Trophoblast cell (in vitro differentiated cells and primary cell): Measurements from ENCODE around the gene ITPKB.

Experiments used
- DNase-seq, 2 donors: peaks; one replicate each; pipeline ENCODE4 v3.0.0-alpha.2; 2016
- H2AFZ ChIP-seq: 2 replicates; pipeline ENCODE4 v1.6.1; 2013; ENCODE audit warnings: low read length, moderate library complexity, mild to moderate bottlenecking; ENCODE audit not compliant: insufficient read depth, poor library complexity
- H2AK5ac ChIP-seq: 2 replicates; pipeline ENCODE4 v1.6.1; 2013; ENCODE audit warnings: mild to moderate bottlenecking, low read length
- H2BK120ac ChIP-seq: 2 replicates; pipeline ENCODE4 v1.6.1; 2013; ENCODE audit warnings: low read length, mild to moderate bottlenecking, moderate library complexity; ENCODE audit not compliant: insufficient read depth, poor library complexity
- H2BK12ac ChIP-seq: 2 replicates; pipeline ENCODE4 v1.6.1; 2013; ENCODE audit warnings: mild to moderate bottlenecking, low read length, moderate library complexity
- H2BK5ac ChIP-seq: 2 replicates; pipeline ENCODE4 v1.6.1; 2013; ENCODE audit warnings: low read length, low read depth, moderate library complexity, mild to moderate bottlenecking; ENCODE audit not compliant: poor library complexity
- H3K14ac ChIP-seq: 2 replicates; pipeline ENCODE4 v1.6.1; 2013; ENCODE audit warnings: mild to moderate bottlenecking, low read length
- H3K18ac ChIP-seq: 2 replicates; pipeline ENCODE4 v1.6.1; 2013; ENCODE audit warnings: mild to moderate bottlenecking, low read length
- H3K23ac ChIP-seq: 2 replicates; pipeline ENCODE4 v1.6.1; 2013; ENCODE audit warnings: low read length
- H3K27ac ChIP-seq: 2 replicates; pipeline ENCODE4 v1.5.1; 2013; ENCODE audit warnings: low read depth, mild to moderate bottlenecking, inconsistent platforms, low read length, moderate library complexity
- H3K27me3 ChIP-seq: 2 replicates; pipeline ENCODE4 v1.6.1; 2013; ENCODE audit warnings: inconsistent platforms, mild to moderate bottlenecking, low read length, moderate library complexity; ENCODE audit not compliant: insufficient read depth
- H3K36me3 ChIP-seq, 2 experiments: 1 replicate in 1 of 2; 2 replicates in 1 of 2; pipeline ENCODE4 v1.6.1; 2013; ENCODE audit warnings: low read length in 2 of 2, mild to moderate bottlenecking in 2 of 2, moderate library complexity in 1 of 2; ENCODE audit not compliant: insufficient read depth in 2 of 2, control insufficient read depth in 1 of 2
- H3K4ac ChIP-seq: 2 replicates; pipeline ENCODE4 v1.6.1; 2013; ENCODE audit warnings: low read depth, mild to moderate bottlenecking, low read length, moderate library complexity
- H3K4me1 ChIP-seq, 2 experiments: 1 replicate in 1 of 2; 2 replicates in 1 of 2; pipeline ENCODE4 v1.6.1; 2013; ENCODE audit warnings: low read length in 2 of 2, mild to moderate bottlenecking in 2 of 2, moderate library complexity in 1 of 2; ENCODE audit not compliant: insufficient read depth in 2 of 2, control insufficient read depth in 1 of 2
- H3K4me2 ChIP-seq: 2 replicates; pipeline ENCODE4 v1.6.1; 2013; ENCODE audit warnings: inconsistent platforms, mild to moderate bottlenecking, low read length, moderate library complexity
- H3K4me3 ChIP-seq: 2 replicates; pipeline ENCODE4 v1.5.1; 2013; ENCODE audit warnings: mild to moderate bottlenecking, low read depth, low read length, inconsistent platforms
- H3K79me1 ChIP-seq: one replicate; pipeline ENCODE4 v1.6.1; 2013; ENCODE audit warnings: low read length
- H3K79me2 ChIP-seq: 2 replicates; pipeline ENCODE4 v1.6.1; 2013; ENCODE audit warnings: low read length, mild to moderate bottlenecking; ENCODE audit not compliant: control insufficient read depth, insufficient read depth, poor library complexity
- H3K9ac ChIP-seq: 2 replicates; pipeline ENCODE4 v1.6.1; 2013; ENCODE audit warnings: mild to moderate bottlenecking, low read length
- H3K9me3 ChIP-seq: 2 replicates; pipeline ENCODE4 v1.6.1; 2013; ENCODE audit warnings: low read depth, mild to moderate bottlenecking, control low read depth, inconsistent platforms, low read length; ENCODE audit not compliant: insufficient read depth
- H4K12ac ChIP-seq: 2 replicates; pipeline ENCODE4 v1.6.1; 2013; ENCODE audit warnings: low read depth, mild to moderate bottlenecking, low read length, moderate library complexity
- H4K8ac ChIP-seq: 2 replicates; pipeline ENCODE4 v1.6.1; 2013; ENCODE audit warnings: low read depth, mild to moderate bottlenecking, low read length, moderate library complexity
- H4K91ac ChIP-seq: one replicate; pipeline ENCODE4 v1.6.1; 2013; ENCODE audit warnings: low read depth, mild to moderate bottlenecking, low read length, moderate library complexity
- WGBS: extraction: QIAGEN DNeasy Blood & Tissue Kit; methylation state at CpG from one replicate; pipeline ENCODE4 v1.1.7; 2013; ENCODE audit warnings: missing lambda C conversion rate; ENCODE audit not compliant: insufficient read length, insufficient coverage; ENCODE audit errors: extremely low coverage; 5-methylcytosine and 5-hydroxymethylcytosine counted together

Gene ITPKB

GRCh38 chr1:226586650-226587422, 152.2 kb downstream of the ITPKB start:
- no peak overlapping the region for H3K4ac ChIP-seq
- H3K9ac ChIP-seq, result no peak overlapping the region
- no peaks in the 10 kb centered on the region for H3K79me1 ChIP-seq
- no peaks in the 10 kb centered on the region for H3K27me3 ChIP-seq
- H4K12ac ChIP-seq, result no peak overlapping the region
- no peak overlapping the region for H4K8ac ChIP-seq
- H2AK5ac ChIP-seq, result no peak overlapping the region
- H3K4me3 ChIP-seq, result no peak overlapping the region
- no peak overlapping the region for H2BK12ac ChIP-seq
- H3K4me1 ChIP-seq, result no peaks in the 10 kb centered on the region
- no peak for DNase-seq
- no peak overlapping the region for H2BK5ac ChIP-seq
- no CpG with 5 or more reads among the region's 16 CpGs for WGBS
- no peaks in the 10 kb centered on the region for H3K36me3 ChIP-seq
- H2BK120ac ChIP-seq, result no peak overlapping the region
- no peak overlapping the region for H3K18ac ChIP-seq
- H3K4me2 ChIP-seq, result no peak overlapping the region
- H3K79me2 ChIP-seq, result no peaks in the 10 kb centered on the region
- no peaks in the 10 kb centered on the region for H3K9me3 ChIP-seq
- no peak overlapping the region for H2AFZ ChIP-seq
- H3K27ac ChIP-seq, result no peak overlapping the region
- H3K14ac ChIP-seq, result no peak overlapping the region
- no peak overlapping the region for H4K91ac ChIP-seq
- no peak overlapping the region for H3K23ac ChIP-seq

GRCh38 chr1:226586116-226586515, 153.0 kb downstream of the ITPKB start:
- Histone ChIP-seq H3K4ac (no peak overlapping the region), H3K4me2 (no peak overlapping the region), H2BK5ac (no peak overlapping the region), H2AFZ (no peak overlapping the region), H3K23ac (no peak overlapping the region), H3K27ac (no peak overlapping the region), H4K8ac (no peak overlapping the region), H3K14ac (no peak overlapping the region), H2AK5ac (no peak overlapping the region), H3K9ac (no peak overlapping the region), H3K79me2 (no peaks in the 10 kb centered on the region), H3K18ac (no peak overlapping the region), H3K4me3 (peak overlapping the region; percentile 37), H3K9me3 (no peaks in the 10 kb centered on the region), H3K4me1 (no peaks in the 10 kb centered on the region), H4K91ac (no peak overlapping the region), H2BK12ac (no peak overlapping the region), H3K79me1 (no peaks in the 10 kb centered on the region), H4K12ac (no peak overlapping the region), H3K27me3 (no peaks in the 10 kb centered on the region), H3K36me3 (no peaks in the 10 kb centered on the region), H2BK120ac (no peak overlapping the region)
- no CpG with 5 or more reads among the region's 7 CpGs for WGBS
- no peak for DNase-seq

GRCh38 chr1:226584164-226584563, 154.9 kb downstream of the ITPKB start:
- no peak overlapping the region for H2AK5ac ChIP-seq
- no CpG with 5 or more reads among the region's 3 CpGs for WGBS
- H3K27ac ChIP-seq, result no peak overlapping the region
- no peaks in the 10 kb centered on the region for H3K4me1 ChIP-seq
- H4K12ac ChIP-seq, result no peak overlapping the region
- no peak overlapping the region for H2BK12ac ChIP-seq
- no peaks in the 10 kb centered on the region for H3K36me3 ChIP-seq
- H3K14ac ChIP-seq, result no peak overlapping the region
- DNase-seq, result no peak
- H4K8ac ChIP-seq, result no peak overlapping the region
- no peak overlapping the region for H2AFZ ChIP-seq
- H3K4me2 ChIP-seq, result no peak overlapping the region
- H3K23ac ChIP-seq, result no peak overlapping the region
- no peak overlapping the region for H3K18ac ChIP-seq
- H3K4me3 ChIP-seq, result no peak overlapping the region
- H4K91ac ChIP-seq, result no peak overlapping the region
- no peak overlapping the region for H3K4ac ChIP-seq
- H2BK120ac ChIP-seq, result no peak overlapping the region
- H3K79me2 ChIP-seq, result no peaks in the 10 kb centered on the region
- H3K9ac ChIP-seq, result no peak overlapping the region
- H3K9me3 ChIP-seq, result no peaks in the 10 kb centered on the region
- H2BK5ac ChIP-seq, result no peak overlapping the region
- no peaks in the 10 kb centered on the region for H3K79me1 ChIP-seq
- H3K27me3 ChIP-seq, result no peaks in the 10 kb centered on the region

GRCh38 chr1:226582966-226583365, 156.1 kb downstream of the ITPKB start:
- no peak overlapping the region for H3K4me3 ChIP-seq
- no peak overlapping the region for H3K4me2 ChIP-seq
- H3K4ac ChIP-seq, result no peak overlapping the region
- H2AK5ac ChIP-seq, result no peak overlapping the region
- no peak overlapping the region for H4K12ac ChIP-seq
- no peak for DNase-seq
- H3K79me1 ChIP-seq, result no peaks in the 10 kb centered on the region
- WGBS, result no CpG with 5 or more reads among the region's 3 CpGs
- H2AFZ ChIP-seq, result no peak overlapping the region
- no peak overlapping the region for H3K9ac ChIP-seq
- no peaks in the 10 kb centered on the region for H3K36me3 ChIP-seq
- H3K4me1 ChIP-seq, result no peaks in the 10 kb centered on the region
- H3K9me3 ChIP-seq, result no peaks in the 10 kb centered on the region
- no peak overlapping the region for H3K27ac ChIP-seq
- no peak overlapping the region for H2BK120ac ChIP-seq
- no peaks in the 10 kb centered on the region for H3K79me2 ChIP-seq
- H2BK5ac ChIP-seq, result no peak overlapping the region
- no peak overlapping the region for H3K14ac ChIP-seq
- H3K23ac ChIP-seq, result no peak overlapping the region
- H3K27me3 ChIP-seq, result no peaks in the 10 kb centered on the region
- H4K8ac ChIP-seq, result no peak overlapping the region
- no peak overlapping the region for H4K91ac ChIP-seq
- H3K18ac ChIP-seq, result no peak overlapping the region
- no peak overlapping the region for H2BK12ac ChIP-seq
